GM20000 (cell line): Measurements from ENCODE around the gene RCAN2.

Source experiments
- DNase-seq: peaks from one replicate; pipeline ENCODE4 v3.0.0; 2012; ENCODE audit warnings: low spot score
- TF ChIP-seq, protein P1 (sequence below): IDR thresholded peaks from 2 replicates; pipeline ENCODE4 v1.5.1; 2012; ENCODE audit warnings: mild to moderate bottlenecking, control low read depth; ENCODE audit errors: extremely low read depth, missing control alignments

Gene RCAN2

DNA sequence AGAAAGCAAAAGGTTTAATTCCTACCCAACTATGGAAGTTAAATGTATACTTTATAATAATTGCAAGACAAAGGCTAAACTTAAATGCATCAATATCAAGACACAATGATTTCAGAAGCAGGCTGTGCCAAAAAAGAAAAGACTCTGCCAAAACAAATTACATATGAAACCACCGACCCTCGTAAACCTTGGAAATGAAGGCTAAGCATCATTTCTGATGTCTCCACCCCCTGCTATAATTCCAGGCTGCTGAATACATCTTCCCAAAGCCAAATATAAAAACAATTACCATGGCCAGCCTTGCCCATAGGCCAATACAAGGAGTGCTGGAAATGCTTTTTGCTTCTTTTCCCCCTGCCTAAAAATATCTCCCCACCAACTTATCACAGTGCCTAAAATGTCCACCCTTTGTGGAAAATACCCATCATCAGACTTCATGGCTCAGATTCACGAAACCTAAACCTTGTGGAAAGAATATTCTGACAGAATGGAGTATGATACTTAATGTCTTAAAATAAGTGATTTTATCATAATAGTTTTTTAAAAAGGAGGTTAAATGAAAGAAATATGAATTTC is 37.4 kb downstream of the RCAN2 start:
- TF ChIP-seq, protein P1, sequence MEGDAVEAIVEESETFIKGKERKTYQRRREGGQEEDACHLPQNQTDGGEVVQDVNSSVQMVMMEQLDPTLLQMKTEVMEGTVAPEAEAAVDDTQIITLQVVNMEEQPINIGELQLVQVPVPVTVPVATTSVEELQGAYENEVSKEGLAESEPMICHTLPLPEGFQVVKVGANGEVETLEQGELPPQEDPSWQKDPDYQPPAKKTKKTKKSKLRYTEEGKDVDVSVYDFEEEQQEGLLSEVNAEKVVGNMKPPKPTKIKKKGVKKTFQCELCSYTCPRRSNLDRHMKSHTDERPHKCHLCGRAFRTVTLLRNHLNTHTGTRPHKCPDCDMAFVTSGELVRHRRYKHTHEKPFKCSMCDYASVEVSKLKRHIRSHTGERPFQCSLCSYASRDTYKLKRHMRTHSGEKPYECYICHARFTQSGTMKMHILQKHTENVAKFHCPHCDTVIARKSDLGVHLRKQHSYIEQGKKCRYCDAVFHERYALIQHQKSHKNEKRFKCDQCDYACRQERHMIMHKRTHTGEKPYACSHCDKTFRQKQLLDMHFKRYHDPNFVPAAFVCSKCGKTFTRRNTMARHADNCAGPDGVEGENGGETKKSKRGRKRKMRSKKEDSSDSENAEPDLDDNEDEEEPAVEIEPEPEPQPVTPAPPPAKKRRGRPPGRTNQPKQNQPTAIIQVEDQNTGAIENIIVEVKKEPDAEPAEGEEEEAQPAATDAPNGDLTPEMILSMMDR, result no peak
- DNase-seq, result no peak

DNA sequence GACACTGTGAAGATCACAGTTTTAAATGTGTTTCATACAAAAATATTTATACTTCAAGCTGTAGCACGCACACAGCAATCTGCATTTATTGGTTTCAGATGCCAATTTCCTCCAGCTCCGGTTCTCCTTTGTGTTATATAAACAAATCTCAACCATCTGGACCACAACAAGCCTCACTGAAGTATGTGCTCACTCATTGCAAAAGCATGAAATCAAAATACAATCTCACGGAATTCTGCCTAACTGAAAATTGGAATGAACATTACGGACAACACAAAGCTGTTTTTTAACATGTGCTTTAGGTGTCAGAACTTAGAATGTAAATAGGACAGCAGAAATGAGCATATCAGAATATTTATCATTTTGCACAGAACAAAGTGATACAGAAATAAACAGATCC is 38.0 kb downstream of the RCAN2 start:
- no peak for DNase-seq
- TF ChIP-seq, protein P1, result no peak

DNA sequence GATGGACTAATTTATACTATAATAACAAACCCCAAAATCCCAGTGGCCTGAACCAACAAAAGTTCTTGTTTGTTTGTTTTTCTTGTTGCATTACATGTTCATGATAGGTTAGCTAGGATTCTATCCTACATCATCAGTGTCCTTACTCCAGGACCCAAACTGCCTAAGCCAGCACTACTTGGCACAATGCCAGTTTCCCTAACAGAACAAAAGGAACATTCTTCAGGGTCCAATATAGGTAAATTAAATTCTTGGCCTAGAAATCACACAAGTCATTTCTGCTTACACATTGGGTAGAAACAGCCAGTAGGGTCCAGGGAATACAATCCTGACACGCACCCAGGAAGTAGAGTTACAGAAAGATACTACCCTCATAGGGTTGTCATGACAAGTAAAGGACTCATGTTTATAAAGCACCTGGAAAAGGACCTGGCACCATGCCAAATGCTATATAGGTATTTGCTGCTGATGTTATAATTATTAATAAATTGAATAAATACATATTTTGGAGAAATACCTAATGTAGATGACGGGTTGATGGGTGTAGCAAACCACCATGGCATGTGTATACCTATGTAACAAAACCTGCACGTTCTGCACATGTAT is 38.8 kb downstream of the RCAN2 start:
- TF ChIP-seq, protein P1, result no peak
- no peak for DNase-seq

DNA sequence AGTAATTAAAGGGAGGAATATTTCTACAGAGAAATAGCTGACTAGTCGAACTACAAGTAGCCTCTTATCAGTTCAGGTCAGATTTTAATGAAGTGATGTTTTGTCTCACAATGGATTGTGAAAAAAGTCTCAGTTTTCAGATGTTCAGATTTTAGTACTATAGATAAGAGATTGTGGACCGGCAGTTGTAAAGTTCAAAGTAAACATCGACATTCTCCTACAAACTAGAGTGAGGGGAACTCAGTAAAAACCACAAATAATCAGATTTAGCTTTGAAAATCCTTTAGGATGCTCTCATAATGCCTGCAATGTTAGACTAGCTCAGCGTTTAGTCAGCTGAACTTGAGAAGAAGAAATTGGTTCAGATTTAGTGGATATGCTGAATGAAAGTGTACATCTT is 39.9 kb downstream of the RCAN2 start:
- no peak for DNase-seq
- TF ChIP-seq, protein P1, result no peak

DNA sequence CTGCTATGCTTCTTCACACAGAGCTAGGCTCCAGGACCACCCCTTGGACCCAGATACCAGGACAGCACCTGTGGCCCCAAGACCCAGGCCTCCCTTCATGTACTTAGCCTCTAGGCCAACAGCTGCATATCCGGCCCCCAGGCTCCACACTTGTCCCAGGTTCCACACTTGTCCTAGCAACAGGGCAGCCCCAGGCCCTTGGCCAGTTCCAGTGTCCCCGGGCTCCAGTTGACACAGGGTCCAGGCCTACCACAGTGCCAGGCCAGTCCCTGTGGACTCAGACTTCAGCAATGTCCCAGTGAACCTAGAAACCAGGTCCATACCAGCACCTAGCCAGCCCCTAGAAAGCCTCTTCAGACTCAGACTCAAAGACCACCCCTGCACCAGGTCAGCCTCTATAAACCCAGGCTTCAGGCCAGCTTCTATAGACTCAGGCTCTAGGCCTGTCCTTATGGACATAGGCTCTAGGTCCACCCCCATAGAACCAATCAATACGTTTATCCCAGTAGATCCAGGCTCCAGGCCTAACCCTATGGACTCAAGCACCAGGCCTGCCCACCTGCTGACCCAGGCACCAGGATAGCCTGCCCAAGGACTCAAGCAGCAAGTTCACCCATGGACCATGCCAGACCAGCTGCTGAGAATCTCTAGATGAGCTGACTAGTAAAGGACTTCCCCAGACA is 46.3 kb downstream of the RCAN2 start:
- DNase-seq, result no peak
- TF ChIP-seq, protein P1, result no peak

DNA sequence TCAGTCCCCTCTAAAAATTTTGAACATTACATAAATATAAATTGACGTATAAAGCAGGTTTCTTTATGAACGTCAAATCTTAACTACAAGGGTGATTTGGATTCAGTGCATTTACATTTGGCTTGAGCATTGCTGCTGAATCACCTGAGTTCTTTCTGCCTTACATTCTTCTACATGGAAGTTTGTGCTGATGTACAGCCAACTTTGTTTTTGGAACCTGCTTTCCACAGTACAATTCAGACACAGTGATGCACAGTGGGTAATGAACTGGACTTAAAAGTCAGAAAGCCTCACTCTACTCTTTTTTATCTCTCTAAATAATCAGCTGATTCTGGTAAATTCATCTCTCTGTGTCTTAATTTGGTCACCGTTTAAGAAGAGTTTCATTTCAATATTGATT is 47.6 kb downstream of the RCAN2 start:
- TF ChIP-seq, protein P1, result no peak
- DNase-seq, result no peak

DNA sequence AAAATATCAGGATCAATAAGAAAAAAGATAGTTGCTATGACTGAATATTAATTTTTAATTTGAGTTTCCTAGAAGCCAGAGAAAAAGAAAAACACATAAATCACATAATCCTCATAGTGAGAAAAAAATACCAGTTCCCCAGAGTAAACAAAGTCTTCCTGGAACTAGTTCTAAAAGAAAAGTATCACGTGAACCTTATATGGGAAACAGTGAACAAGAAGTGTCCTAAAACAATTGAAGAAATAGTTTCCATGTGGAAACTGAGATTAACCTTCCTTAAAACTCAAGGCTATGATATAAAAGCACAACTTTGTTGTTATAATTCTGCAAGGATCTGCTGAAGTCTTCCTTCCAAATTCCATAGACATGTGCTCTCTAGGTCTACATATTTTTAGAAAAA is 50.6 kb downstream of the RCAN2 start:
- no peak for DNase-seq
- TF ChIP-seq, protein P1, result no peak
